AG09319 (cell line): Measurements from ENCODE around the gene ANXA5.

ENCODE experiments used
- DNase-seq: peaks from one replicate; pipeline ENCODE4 v3.0.0-alpha.2; 2010; ENCODE audit warnings: low read depth; ENCODE audit errors: extremely low read depth
- TF ChIP-seq, protein P1 (sequence below): IDR thresholded peaks from 2 replicates; pipeline ENCODE4 v1.5.1; 2011; ENCODE audit warnings: low read depth, mild to moderate bottlenecking, inconsistent platforms, low read length, moderate library complexity

The ANXA5 gene

DNA sequence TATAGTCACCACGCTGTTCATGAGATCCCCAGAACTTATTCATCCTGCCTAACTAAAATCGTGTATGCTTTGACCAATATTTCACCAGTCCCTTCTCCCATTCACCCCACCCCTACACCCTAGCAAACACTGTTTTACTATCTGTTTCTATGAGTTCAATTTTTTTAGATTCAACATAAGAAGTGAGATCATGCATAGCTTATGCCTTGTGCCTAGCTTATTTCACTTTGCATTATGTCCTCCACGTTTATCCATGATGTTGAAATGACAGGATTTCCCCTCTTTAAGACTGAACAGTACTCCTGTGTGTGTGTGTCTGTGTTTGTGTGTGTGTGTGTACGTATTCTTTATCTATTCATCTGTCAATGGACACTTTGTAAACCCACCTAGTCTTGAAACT is 16.8 kb downstream of the ANXA5 start:
- no peak for DNase-seq

DNA sequence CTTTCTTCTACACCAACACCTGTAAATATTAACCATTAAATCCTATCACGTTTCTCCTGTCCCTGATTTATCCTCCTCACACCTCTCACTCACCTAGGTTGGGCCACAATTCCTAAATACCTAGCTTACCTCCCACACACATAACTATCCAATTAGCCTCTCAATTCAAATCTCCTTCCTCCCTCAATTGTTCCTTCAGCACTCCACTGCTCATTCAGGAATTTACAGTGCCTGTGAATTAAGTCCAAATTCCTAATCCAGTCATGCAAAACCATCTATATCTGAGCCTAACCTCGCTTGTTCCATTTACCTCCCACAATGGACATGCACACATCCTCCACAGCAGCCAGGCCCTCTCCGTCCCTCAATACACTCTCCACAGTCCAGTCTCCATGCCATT is 17.5 kb downstream of the ANXA5 start:
- TF ChIP-seq, protein P1, sequence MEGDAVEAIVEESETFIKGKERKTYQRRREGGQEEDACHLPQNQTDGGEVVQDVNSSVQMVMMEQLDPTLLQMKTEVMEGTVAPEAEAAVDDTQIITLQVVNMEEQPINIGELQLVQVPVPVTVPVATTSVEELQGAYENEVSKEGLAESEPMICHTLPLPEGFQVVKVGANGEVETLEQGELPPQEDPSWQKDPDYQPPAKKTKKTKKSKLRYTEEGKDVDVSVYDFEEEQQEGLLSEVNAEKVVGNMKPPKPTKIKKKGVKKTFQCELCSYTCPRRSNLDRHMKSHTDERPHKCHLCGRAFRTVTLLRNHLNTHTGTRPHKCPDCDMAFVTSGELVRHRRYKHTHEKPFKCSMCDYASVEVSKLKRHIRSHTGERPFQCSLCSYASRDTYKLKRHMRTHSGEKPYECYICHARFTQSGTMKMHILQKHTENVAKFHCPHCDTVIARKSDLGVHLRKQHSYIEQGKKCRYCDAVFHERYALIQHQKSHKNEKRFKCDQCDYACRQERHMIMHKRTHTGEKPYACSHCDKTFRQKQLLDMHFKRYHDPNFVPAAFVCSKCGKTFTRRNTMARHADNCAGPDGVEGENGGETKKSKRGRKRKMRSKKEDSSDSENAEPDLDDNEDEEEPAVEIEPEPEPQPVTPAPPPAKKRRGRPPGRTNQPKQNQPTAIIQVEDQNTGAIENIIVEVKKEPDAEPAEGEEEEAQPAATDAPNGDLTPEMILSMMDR: no peak
- DNase-seq: no peak

More for the DNA sequence above, 16.8 kb downstream of the ANXA5 start:
- TF ChIP-seq, protein P1: no peak

DNA sequence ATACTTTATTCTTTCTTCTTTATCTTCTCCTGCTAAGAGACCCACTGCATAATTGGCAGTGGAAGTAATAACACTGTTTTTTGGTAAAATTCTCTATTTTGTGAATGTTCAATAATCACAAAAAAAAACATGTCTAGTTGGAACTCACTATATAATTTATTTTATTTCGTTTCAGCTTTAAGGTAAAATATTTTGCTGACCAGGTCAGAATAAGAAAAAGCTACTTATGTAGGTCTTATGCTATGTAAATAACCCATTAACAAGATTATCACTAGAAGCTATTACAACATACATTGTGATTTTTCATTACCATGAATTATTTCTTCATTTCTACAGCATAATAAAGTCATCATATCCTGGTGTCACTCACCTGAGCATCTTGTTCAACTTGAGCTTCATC is 19.3 kb downstream of the ANXA5 start:
- TF ChIP-seq, protein P1: no peak
- no peak for DNase-seq

DNA sequence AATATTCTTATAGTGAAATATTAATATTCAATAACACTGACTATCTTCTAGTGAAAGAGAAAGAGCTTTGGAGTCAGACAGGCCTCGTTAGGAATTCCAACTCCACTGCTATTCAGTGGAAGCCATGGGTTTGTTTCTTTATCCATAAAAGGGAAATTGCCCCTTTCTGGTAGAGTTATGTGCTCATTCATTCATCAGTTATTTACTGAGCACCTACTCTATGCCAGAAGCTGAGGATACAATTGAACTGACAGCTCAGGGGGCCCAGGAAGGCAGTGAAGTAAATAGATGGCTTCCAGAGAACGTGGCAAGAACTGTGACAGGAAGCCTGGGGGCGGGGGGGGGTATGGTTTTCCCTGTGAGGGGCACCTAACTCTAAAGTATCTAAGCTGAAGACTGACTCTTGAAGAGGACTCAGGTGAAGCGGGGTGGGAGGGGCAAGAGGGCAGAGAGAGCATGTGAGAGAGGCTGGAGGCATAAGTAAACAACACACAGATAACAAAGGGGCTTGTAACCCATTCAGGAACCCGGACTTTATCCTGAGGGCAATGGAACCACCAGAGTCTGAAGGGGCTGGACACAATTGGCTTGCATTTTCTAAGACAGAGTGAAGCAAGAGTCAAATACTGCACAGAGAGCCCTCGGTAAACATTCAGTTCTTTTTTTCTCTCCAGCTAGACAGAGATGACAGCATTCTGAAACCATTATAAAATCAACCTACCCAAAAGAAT is 20.3 kb downstream of the ANXA5 start:
- DNase-seq: no peak
- TF ChIP-seq, protein P1: no peak

DNA sequence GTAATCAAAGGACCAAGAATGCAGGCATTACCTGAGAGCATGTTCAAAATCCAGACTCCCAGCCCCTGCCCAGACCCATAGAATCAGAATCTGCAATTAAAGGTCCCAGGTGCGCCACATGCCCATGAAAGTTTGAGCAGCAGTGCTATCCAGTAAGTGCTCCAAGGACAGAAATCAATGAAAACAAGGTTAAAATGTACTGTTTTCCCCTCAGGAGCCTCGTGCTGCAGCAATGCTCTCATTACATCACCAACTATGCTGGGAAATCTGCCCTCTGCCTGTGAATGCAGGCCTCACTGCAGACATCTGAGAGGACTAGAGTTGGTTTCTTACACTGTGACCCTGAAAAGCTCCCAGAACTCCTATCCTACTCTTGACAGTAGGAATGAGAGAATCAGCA is 21.1 kb downstream of the ANXA5 start:
- DNase-seq: no peak
- TF ChIP-seq, protein P1: peak; percentile 47

DNA sequence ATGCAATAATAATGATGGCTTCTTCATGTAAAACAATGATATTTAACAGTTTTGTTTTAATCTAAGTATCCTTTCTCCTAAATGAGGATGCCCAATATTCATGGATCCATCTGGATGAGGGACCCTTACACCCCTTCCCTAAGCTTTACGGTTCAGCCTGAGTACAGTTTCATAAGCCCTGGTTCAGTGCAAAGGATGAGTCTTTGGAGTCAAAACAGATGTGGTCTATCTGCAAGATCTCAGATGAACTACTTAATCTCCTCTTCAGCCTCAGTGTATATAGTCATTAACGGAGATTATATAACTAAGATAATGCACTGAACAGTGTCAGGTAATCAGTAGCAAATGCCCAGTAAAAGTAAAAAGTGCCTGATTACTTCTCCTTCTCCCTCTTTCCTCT is 22.1 kb downstream of the ANXA5 start:
- TF ChIP-seq, protein P1: no peak

DNA sequence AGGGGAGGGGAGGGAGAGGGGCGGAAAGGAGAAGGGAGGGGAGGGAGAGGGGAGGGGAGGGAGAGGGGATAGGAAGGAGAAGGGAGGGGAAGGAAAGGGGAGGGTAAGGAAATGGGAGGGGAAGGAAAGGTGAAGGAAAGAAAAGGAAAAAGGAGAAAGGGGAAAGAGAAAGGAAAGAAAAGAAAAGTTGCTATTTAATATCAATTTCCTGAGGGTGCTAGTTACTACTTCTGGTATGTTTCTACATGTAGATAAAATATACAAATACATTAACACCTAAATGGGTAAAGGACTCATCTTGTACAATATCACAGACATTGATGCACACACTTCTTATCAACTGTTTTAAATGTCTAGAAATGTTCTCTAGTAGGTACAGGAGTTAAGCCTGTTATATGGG is 22.6 kb downstream of the ANXA5 start:
- DNase-seq: no peak
- TF ChIP-seq, protein P1: no peak

More for the DNA sequence above, 22.1 kb downstream of the ANXA5 start:
- DNase-seq: no peak
